GM18511 (cell line): ENCODE measurements around the gene ADAMTS8.

Experiments used
- ATAC-seq: cut with Tn5 transposase; IDR thresholded peaks from one replicate; pipeline ENCODE4 v1.9.1; 2021; ENCODE audit warnings: mild to moderate bottlenecking, moderate library complexity; ENCODE audit not compliant: unreplicated experiment

ADAMTS8 gene

DNA sequence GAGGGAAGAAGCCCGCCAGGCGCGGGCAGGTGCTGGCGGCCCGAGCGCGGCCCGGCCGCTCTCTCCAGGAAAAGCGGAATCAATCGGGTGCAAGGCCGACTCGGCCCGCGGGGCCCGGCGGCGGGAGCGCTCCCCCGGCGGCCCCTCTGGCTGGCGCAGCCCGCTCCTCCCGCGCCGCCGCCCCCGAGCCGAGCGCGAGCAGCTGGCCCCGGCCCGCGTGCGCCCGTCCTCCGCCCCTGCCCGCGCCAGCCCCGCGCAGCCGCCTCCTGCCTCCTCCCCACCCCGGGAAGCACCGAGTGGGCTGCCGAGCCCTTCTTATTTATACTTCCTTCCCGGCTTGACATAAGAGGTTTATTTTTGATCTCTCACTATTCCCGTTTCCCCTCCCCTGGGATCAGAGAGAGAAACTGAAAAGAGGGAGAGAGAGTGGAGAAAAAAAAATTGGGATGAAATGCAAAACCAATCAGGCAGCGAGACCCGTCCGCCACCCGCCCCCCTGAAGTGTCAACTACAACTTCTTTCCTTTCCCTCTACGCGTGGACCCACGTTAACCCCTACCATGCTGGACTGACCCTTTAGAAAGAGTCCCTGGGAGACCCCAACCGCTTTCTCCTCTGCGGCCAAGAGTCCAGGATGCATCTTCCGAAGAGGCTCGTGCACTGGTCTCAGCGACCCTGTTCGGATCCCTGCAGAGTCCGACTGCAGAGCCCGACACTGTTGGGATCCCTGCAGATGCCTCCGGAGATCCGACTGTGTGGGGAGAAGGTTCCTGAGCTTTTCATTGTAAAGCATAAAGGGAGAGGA is at the start of gene ADAMTS8:
Gene ADAMTS8 (minus strand): TSS at position 294 of the 804 bp plus-strand sequence. CDS start 323 bp downstream, outside the sequence.
- ATAC-seq: no peak

- ATAC-seq: no peak
These were observed 49.3 kb upstream of the ADAMTS8 start for GRCh38 chr11:130477586-130478203.

DNA sequence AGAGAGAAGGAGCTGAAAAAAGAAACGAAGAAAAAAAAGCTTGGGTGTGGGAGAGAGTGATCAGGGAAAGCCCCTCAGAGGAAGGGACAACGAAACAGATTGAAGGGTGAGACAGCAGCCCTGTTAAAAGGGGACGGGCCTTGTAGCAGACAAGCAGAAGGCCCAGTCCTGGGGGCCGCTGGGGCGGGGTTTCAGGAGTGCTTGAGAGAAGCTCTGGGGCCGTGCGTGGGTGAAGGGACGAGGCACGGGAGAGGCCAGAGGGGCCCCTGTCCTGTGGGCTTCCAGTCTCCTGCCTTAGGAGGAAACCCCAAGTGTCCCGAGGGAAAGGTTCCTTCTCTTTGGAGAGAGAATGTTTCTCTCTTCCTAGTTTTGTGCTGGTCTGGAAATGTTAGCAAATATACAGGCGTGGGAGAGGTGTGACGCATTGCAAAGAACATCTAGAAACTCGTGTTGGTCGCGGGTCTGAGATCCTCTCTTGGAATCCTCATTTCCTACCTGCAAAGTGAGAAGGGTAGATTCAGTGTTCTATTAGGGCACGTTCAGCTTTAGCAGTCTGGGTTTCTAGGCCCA is 48.6 kb upstream of the ADAMTS8 start:
- ATAC-seq: no peak

GRCh38 chr11:130476200-130476921 is 48.0 kb upstream of the ADAMTS8 start:
- ATAC-seq: no peak

GRCh38 chr11:130475426-130476053 is 47.1 kb upstream of the ADAMTS8 start:
- ATAC-seq: no peak

DNA sequence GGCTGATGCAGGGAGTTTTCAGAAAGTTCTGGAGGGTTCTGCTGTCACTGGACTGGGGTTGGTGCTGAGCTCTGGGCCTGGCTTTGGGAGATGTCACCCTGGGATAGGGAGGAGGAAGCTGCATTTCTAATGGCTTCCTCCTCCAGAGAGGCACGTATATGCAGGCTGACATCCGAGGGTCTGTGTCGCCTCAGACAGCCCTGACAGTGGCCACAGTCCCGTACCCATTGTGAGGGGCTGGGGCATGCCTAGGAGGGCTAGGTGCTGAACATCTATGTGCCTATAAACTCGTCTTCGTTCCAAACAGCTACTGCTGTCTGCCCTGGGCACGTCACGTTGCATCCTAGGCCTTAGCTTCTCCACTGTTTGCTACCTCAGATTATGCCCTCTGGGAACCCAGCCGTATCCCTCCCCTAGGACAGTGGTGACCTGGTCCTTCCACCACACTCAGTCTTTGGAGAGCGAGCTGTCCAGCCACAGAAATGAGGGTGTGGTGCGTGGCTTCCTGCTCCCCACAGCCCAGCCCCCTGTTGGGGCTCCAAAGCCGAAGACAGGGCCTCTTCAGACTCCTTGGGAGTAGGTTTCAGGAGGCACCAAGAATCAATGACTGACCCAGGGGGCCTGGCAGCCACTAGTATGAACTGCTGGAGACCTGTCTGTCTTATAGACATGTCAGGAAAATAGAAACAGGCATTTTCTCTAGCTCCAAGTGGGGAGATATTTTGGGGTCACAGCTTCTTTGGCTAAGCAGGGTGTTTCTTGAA is 46.4 kb upstream of the ADAMTS8 start:
- no peak for ATAC-seq

DNA sequence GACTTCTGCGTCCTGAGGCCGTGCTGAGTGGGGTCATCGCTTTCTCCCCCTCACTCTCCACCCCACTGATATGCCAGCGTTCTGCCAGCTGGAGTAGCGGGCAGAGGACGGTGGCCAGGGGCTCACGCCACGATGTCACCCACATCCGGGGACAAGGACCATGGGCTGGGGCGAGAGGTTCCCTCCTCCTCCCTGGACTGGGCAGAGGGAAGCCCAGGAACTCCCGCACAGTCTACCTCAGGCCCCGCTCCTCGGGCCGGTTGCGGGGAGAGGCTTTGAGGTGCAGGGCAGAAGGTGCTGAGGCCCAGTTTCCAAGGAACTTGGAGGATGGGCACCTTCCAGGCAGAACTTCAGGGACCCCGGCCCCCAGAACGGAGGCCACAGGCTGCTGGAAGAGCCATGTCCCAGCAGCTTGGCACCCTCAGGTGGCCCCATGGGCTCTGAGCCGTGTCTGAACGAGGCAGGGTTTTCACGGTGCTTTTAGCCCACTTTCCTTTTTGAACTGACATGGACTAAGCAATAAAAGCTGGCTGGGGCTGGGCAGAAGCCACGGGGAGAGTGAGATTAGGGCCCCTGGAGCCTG is 45.5 kb upstream of the ADAMTS8 start:
- no peak for ATAC-seq

GRCh38 chr11:130473056-130473794 is 44.8 kb upstream of the ADAMTS8 start:
- ATAC-seq: no peak

DNA sequence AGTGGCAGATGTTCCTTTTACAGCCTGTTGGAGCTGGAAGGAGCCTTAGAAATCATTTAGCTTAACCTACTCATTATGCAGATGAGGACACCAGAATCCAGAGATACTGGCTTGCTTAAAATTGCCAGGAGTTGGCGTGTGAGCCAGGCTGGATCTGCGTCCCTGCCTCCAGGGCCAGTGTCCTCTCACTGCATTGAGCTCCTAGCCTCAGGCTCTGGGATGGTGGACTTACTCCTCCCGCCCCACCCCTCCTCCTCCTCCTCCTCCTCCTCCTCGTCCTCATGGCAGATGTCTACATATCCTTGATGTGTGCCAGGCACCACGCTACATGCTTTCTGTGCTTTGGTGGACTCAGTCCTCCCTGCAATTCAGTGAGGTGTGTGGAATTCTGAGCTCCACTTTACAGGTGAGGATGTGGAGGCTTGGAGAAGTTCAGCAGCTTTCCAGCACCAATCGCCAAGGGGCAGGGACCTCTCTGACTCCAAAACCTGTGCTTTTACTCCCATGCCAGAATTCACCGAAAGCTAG is 44.1 kb upstream of the ADAMTS8 start:
- no peak for ATAC-seq

- ATAC-seq: no peak
These were observed 43.5 kb upstream of the ADAMTS8 start for GRCh38 chr11:130471731-130472433.

- ATAC-seq: no peak
These were observed 42.7 kb upstream of the ADAMTS8 start for GRCh38 chr11:130470832-130471706.

DNA sequence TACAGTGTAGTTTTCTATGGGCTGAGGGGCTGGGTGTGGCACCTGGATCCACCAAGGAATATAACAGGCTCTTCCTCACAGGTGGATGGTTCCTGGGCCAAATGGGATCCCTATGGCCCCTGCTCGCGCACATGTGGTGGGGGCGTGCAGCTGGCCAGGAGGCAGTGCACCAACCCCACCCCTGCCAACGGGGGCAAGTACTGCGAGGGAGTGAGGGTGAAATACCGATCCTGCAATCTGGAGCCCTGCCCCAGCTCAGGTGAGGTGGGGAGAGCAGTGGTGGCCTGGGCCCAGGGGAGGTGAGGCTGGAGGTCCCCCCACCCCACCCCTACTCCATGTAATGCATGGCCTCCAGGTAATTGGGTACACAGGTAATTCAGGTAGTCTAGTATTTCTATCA is 40.8 kb upstream of the ADAMTS8 start:
- ATAC-seq: no peak

DNA sequence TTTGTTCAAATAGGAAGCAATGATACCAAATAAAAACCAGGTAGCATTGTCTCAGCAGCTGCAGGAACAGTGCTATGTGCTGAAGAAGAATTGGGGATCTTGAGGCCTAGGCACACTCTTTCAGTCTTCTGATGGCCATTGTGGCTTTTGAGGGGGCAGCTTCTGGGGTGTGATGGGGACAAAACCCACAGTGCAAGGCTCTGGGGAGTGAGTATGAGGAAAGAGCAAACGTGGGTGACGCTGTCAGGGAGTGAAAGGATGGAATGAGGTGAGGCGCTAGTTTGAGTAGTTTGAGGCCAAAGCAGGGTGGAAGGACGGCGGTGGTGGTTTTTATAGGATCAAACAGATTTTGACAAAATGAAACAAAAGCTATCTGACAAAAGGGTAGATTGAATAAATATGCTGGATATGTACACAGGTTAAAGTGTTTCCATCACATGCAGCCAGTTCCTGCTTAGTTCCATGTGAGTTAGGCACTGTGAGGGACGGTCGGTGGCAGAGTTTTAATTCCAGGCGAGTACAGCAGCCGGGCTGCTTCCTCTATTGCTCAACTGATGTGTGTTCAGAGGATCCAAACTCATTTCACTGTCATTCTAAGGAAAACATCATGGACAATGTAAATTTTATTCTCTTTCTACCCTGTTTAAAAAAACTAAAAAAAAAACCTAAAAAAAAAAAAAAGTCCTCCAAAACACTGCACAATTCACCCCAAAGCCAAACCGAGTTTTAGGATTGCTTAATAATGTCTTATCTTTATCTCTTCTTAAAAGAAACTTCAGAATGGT is 38.9 kb upstream of the ADAMTS8 start:
- no peak for ATAC-seq

DNA sequence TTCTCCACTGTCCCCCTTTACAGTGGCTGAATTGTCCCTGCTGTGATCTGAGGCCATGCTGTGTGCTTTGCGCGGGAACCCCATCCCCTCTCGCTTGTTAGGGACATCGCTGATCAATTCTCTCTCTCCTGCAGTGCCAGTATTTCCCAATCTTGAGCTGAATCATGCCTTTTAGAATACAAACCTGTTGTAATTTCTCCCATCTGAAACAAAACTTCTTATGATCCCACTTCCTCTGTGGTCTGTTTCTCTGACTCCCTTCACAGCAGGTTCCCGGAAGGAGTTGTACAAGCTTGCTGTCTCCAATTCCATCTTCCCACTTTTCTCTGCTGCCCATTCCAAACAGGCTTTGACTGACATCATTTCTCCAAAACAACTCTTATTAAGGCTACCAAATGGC is 36.9 kb upstream of the ADAMTS8 start:
- no peak for ATAC-seq

DNA sequence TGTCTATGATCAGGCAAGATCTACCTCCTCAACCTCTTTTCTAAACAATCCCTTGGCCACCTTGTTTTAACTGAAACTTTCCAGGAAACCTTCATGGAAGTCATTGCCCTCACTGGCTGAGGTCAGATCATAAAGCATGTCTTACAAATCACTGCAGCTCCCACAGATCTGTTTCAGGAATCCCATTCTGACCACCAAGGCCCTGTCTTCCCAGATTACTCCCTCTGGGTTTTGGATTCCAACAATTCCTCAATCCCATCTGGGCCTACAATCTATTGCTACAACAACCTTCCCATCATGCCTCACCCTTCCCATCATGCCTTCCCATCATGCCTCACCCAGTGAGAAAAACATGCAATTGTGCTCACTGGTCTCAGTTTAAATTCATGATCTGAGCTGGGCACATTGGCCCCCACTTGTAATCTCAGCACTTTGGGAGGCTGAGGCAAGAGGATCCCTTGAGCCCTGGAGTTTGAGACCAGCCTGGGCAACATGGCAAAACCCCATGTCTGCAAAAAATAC is 35.9 kb upstream of the ADAMTS8 start:
- ATAC-seq: no peak

DNA sequence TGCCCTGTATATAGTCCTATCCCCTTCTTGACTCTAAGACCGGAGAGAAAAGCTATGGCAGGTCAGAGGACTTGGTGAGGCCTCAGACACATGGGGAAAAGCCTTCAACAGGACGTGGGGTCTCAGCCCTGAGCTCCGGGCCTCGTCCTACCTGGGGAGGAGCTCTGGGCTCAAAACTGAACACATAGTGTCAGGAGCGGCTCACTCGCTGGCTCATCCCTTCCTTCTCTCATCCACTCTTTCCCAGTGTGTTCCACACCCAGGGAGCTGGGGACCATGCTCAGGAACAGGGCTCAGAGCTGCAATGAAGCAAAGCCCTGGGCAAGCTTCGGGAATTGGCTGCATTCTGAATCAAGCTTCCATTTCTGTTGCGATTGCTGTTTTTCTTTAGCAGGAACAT is 34.5 kb upstream of the ADAMTS8 start:
- no peak for ATAC-seq
